Stimulated activated CD4-positive, alpha-beta T cell treated with anti-CD3 and anti-CD28 coated beads, TNF-alpha, amount 100 ng/mL, for 1 hour (primary cell): ENCODE results near the gene ICAM2.
"Not testable (repeated sequence)": the region's sequence is repeated elsewhere in the genome, so short reads cannot be mapped to it uniquely, and the experiment has no call there.

Experiments used
- DNase-seq, 3 donors: peaks; one replicate each; pipeline ENCODE4 v3.0.0-alpha.2; 2020; ENCODE audit warnings: low read depth in 3 of 3, low spot score in 1 of 3

Gene ICAM2

GRCh38 chr17:63998050-63998720, 22.2 kb downstream of the ICAM2 start, which contains the start of gene PRR29:
TSS of gene PRR29 (plus strand) at chr17:63998351. CDS start at chr17:63998365, 14 bp downstream.
- DNase-seq, result peak; percentile 42 to 55 (median 53)

DNA sequence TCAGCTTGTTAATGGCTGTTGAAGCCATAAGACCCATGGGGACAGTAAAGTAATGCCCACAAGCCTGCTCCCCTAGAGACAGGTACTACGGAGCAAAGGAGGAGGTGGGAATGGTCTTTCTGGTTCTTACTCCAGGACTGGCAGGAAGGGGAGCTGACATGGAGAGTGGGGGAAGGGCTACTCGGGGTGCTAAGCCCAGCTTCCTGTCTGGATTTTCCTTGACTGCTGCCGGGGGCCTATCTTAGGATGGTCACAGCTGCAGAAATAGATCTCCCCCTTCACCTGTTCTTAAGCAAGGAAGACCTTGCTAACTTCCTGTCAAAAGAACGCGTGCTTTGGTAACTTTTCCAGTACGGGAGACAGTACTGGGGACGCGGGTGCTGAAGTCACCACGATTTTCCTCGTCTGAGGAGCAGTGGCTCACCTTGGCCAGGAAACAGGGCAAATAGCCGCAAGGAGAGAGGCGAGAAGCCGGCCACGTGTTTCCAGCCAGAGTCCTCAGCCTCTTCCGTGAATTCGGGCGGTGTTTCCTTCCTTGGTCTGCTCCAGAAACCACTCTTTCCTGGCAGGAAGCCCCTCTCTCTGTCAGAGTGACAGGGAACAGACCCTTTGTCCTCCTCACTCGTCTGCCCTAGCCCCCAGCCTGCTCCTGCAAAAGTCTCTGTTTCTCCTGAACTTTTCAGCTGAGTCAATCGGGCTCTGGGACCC, 22.9 kb downstream of the ICAM2 start:
- DNase-seq, result no peak

- DNase-seq, result no peak
Measured at GRCh38 chr17:63996430-63997182, 23.8 kb downstream of the ICAM2 start.

DNA sequence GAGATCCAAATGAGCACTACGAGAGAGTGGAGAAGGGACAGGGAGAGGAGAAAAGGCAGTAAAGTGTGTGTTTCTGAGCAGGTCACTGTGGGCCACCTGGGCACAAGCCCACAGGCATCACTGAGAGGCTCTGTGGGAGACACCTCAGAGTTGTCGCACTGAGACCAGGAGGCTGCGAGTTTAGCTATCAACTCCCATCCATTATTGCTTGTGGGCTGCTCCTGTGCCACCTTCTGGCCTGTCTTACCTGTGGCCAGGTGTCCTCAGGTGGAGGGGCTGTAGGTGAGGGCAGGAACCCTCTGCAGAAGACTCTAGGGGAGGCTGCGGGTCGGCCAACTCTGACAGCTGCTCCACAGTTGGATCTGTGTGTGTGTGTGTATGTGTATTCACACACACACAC, 24.8 kb downstream of the ICAM2 start:
- no peak for DNase-seq

DNA sequence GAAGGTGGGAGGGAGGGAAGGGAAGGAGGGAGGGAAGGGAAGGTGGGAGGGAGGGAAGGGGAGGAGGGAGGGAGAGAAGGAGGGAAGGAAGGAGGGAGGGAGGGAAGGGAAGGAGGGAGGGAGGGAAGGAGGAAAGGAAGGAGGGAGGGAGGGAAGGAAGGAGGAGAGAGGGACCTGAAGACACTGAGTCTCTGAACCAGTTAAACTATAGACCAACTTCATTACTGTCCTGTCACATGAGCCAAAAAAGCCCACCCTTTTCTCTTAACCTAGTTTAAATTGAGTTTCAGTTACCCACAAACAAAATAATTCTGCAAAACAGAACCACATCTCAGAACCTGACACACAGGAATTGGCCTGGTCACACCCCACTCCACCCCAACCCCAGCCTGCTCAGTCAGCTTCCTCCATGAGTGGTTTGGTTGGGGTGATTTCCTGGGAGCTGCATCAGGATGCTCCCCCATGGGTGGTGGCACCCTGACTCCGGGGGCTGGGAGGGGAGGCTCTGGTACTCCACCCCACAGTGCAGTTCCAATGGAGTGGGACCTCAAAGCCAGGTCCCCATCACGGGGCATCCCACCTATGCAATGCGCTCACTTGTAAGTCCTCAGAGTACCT, 27.0 kb downstream of the ICAM2 start:
- DNase-seq, result no peak

DNA sequence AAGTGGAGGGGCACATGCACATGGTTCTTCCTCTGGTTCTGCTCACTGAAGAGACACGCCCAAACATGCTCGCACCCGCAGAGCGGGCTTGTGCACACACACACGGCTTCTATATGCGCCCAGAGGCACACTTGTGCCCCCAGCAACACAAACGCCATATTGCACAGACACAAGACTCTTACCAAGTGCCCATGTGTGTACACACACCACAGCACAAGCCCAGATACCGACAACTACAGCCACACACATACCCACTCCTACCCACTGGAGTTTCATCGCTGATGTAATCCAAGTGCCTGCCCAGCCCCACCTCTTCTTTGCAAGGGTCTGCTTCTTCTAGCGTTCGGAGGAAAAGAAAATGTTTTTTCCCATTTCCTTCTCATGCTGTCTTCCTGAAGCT, 28.8 kb downstream of the ICAM2 start:
- DNase-seq, result no peak

- DNase-seq, result no peak
Measured at GRCh38 chr17:63989622-63990345, 30.6 kb downstream of the ICAM2 start.

GRCh38 chr17:63988741-63989621, 31.5 kb downstream of the ICAM2 start:
- no peak for DNase-seq

GRCh38 chr17:63988127-63988478, 32.3 kb downstream of the ICAM2 start:
- DNase-seq, result no peak

DNA sequence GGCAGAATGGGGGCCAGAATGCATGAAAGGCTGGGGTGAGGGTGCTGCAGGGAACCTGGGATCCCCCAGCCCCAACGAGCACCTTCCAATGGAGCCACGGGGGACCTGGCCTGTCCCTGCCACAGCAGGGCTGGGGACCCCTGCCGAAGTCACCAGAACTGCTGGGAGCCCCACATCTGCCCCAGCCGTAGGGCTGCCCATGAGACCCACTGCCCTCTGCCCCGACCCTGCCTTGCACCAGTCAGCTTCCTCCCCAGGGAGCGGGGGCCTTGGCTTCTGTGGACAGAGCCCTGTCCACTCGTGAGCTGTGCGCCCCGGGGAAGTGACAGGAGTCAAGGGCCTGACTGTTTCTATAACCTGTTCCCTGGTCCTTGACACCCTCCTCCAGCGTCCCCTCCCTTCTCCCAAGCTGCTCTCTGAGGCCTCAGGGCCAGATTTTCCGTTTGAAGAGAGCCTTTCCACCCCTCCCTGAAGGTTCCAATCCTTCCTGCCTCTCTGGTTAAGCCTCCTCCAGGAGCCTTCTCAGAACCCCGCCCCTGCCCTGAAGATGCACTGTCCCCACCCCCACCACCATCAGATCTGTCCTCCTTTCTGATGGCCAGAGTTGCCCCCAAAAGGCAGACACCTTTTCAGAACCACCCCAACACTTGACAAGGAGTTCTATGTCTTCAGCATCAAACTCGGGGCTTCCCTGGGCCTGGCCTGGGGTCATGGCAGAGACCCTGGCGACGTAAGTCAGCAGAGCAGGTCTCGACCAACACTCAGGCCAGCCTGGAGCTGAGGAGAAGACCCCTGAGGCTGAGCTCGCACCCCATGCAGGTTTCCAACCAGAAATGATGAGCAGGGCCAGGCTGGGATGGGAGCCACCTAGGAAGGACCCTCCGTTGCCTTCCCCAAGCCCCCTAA, 33.0 kb downstream of the ICAM2 start:
- no peak for DNase-seq

DNA sequence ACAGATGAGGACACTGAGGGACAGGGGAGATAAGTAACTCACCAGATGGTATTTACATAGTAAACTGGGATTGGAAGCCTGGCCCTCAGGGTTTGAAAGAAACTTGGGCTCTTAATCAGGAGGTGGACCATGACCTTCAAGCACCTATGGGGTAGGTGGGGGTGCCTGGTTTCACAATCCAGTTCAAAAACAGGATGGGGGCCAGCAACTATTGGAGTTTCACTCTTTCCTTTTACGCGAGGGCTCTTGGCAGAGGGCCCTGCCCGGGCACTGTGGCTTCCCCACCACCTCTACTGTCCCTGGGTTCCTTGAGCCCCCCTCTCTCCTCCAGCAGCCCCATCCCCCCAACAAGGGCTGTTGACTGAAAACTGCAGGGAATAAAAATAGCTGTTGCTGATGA, 33.6 kb downstream of the ICAM2 start:
- DNase-seq, result no peak

GRCh38 chr17:63985387-63986140, 34.9 kb downstream of the ICAM2 start:
- DNase-seq, result no peak

DNA sequence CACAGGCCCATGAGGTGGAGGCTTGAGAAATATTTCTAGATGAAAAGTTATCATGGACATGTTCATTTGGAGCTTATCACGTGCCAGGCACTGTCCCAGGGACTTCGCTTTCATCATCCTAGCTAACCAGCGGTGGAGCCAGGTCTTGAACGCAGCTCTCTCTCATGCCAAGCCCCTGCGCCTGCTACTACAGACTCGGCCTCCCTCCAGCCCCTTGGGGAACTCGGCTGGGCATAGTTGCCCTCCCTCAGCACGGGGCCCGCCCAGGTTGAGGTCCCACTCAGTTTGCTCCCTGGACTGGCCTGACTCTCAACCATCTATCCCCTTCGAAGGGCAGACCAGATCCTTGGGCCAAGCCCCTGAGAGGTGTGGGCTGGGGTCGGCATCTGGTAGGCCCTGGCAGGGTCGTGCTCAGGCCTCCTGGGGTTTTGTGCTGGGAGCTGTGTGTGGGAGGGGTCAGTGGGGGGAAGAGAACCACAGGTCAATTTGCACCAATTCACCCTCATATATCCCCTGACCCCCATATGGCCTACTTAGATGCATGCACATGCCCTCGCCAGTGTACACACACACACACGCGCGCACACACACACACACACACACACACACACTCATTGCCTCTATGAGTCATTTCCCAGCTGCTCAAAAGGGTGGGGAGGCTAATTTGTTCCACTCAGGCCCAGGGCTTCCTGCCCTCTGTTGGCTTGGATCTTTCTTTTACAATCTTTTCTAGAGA, 35.6 kb downstream of the ICAM2 start:
- DNase-seq, result peak in 2 of 3 donors; percentile 24 to 31

DNA sequence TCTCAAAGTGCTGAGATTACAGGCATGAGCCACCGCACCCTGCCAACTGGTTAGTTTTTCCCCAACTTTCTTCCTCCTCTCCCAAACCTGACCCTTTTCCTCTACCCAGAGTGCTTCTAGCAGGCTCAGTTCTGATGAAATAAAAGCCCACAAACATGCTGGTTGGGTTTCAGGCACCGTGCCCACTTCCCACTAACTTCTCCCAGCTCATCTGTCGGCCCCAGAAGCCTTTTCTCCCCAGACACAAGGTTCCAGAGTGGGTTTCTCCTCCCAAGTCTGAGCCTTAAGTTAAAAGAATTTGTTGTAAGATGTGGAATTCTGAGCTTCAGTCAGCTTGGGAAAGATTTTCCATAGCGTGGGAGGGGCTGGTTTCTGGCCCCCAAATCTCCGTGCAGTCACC, 36.2 kb downstream of the ICAM2 start:
- no peak for DNase-seq

GRCh38 chr17:63983320-63983719, 37.1 kb downstream of the ICAM2 start:
- no peak for DNase-seq

DNA sequence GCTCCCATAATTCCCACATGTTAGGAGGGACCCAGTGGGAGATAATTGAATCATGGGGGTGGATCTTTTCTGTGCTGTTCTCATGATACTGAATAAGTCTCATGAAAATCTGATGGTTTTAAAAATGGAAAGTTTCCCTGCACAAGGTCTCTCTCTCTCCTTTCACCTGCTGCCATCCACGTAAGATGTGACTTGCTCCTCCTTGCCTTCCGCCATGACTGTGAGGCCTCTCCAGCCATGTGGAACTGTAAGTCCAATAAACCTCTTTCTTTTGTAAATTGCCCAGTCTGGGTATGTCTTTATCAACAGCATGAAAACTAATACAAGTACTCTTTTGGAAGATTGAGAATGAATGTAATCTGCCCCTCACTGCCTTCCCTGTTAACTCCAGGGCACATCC, 37.8 kb downstream of the ICAM2 start:
- DNase-seq, result not testable (repeated sequence)
